ENCODE results near the gene IL13RA2. TPM values are rescaled to one million over a fixed set of nuclear protein-coding genes. Genes with fewer than 3 reads are reported as not detected.

The IL13RA2 gene
- not detected in 2 replicates for total RNA-seq

- intact Hi-C loops (cut with micrococcal nuclease), result no loop called here
- H3K4me3 Mint-ChIP-seq, result no peak within 1 kb of the TSS
- no peaks in the 10 kb centered on the region for H3K4me1 Mint-ChIP-seq (ENCODE audit: low read depth)
- H3K9me3 Mint-ChIP-seq, result no peaks in the 10 kb centered on the region
- no peaks in the 10 kb centered on the region for H3K27me3 Mint-ChIP-seq (ENCODE audit: insufficient read depth)
- no peaks in the 10 kb centered on the region for H3K36me3 Mint-ChIP-seq (ENCODE audit: low read depth)
- no peak for DNase-seq (ENCODE audit: low spot score)
- no peak within 1 kb of the TSS for H3K27ac Mint-ChIP-seq
Measured at GRCh38 chrX:115017455-115017854, at the start of gene IL13RA2. Gene IL13RA2, minus strand, starts transcription at chrX:115017616. Its CDS starts 347 bp downstream, at chrX:115017269.

- Mint-ChIP-seq H3K4me1 (ENCODE audit: low read depth) (no peaks in the 10 kb centered on the region), H3K9me3 (peaks cover 7% of the 10 kb centered on the region), H3K27ac (no peak overlapping the region), H3K27me3 (ENCODE audit: insufficient read depth) (no peaks in the 10 kb centered on the region), H3K36me3 (ENCODE audit: low read depth) (no peaks in the 10 kb centered on the region), H3K4me3 (no peak overlapping the region)
- no peak for DNase-seq (ENCODE audit: low spot score)
- intact Hi-C loops (cut with micrococcal nuclease), result no loop called here
Measured at GRCh38 chrX:115065304-115065703, 47.9 kb upstream of the IL13RA2 start.

- intact Hi-C loops (cut with micrococcal nuclease), result no loop called here
- H3K27me3 Mint-ChIP-seq (ENCODE audit: insufficient read depth), result no peaks in the 10 kb centered on the region
- no peak overlapping the region for H3K27ac Mint-ChIP-seq
- no peaks in the 10 kb centered on the region for H3K36me3 Mint-ChIP-seq (ENCODE audit: low read depth)
- peaks cover 5% of the 10 kb centered on the region for H3K9me3 Mint-ChIP-seq
- DNase-seq (ENCODE audit: low spot score), result no peak
- H3K4me1 Mint-ChIP-seq (ENCODE audit: low read depth), result no peaks in the 10 kb centered on the region
- H3K4me3 Mint-ChIP-seq, result no peak overlapping the region
Measured at GRCh38 chrX:115060013-115060412, 42.6 kb upstream of the IL13RA2 start.

- Mint-ChIP-seq H3K27me3 (ENCODE audit: insufficient read depth) (no peaks in the 10 kb centered on the region), H3K36me3 (ENCODE audit: low read depth) (no peaks in the 10 kb centered on the region), H3K9me3 (peaks cover 5% of the 10 kb centered on the region), H3K27ac (no peak overlapping the region), H3K4me1 (ENCODE audit: low read depth) (no peaks in the 10 kb centered on the region), H3K4me3 (no peak overlapping the region)
- intact Hi-C loops (cut with micrococcal nuclease), result no loop called here
- DNase-seq (ENCODE audit: low spot score), result no peak
Measured at GRCh38 chrX:115058276-115058675, 40.9 kb upstream of the IL13RA2 start.

- no peak for DNase-seq (ENCODE audit: low spot score)
- Mint-ChIP-seq H3K4me3 (no peak overlapping the region), H3K9me3 (no peaks in the 10 kb centered on the region), H3K4me1 (ENCODE audit: low read depth) (no peaks in the 10 kb centered on the region), H3K36me3 (ENCODE audit: low read depth) (no peaks in the 10 kb centered on the region), H3K27ac (no peak overlapping the region), H3K27me3 (ENCODE audit: insufficient read depth) (no peaks in the 10 kb centered on the region)
- intact Hi-C loops (cut with micrococcal nuclease), result no loop called here
Measured at GRCh38 chrX:115054876-115055275, 37.5 kb upstream of the IL13RA2 start.

GRCh38 chrX:115053223-115053622 is 35.8 kb upstream of the IL13RA2 start:
- Mint-ChIP-seq H3K4me3 (no peak overlapping the region), H3K36me3 (ENCODE audit: low read depth) (no peaks in the 10 kb centered on the region), H3K4me1 (ENCODE audit: low read depth) (no peaks in the 10 kb centered on the region), H3K9me3 (no peaks in the 10 kb centered on the region), H3K27ac (no peak overlapping the region), H3K27me3 (ENCODE audit: insufficient read depth) (no peaks in the 10 kb centered on the region)
- intact Hi-C loops (cut with micrococcal nuclease), result no loop called here
- DNase-seq (ENCODE audit: low spot score), result no peak

GRCh38 chrX:115047715-115048114 is 30.3 kb upstream of the IL13RA2 start:
- DNase-seq (ENCODE audit: low spot score), result no peak
- Mint-ChIP-seq H3K36me3 (ENCODE audit: low read depth) (no peaks in the 10 kb centered on the region), H3K27me3 (ENCODE audit: insufficient read depth) (no peaks in the 10 kb centered on the region), H3K9me3 (no peaks in the 10 kb centered on the region), H3K27ac (no peak overlapping the region), H3K4me1 (ENCODE audit: low read depth) (no peaks in the 10 kb centered on the region), H3K4me3 (no peak overlapping the region)
- intact Hi-C loops (cut with micrococcal nuclease), result no loop called here

- no peak for DNase-seq (ENCODE audit: low spot score)
- no peaks in the 10 kb centered on the region for H3K27me3 Mint-ChIP-seq (ENCODE audit: insufficient read depth)
- no peak overlapping the region for H3K4me3 Mint-ChIP-seq
- H3K9me3 Mint-ChIP-seq, result no peaks in the 10 kb centered on the region
- intact Hi-C loops (cut with micrococcal nuclease), result no loop called here
- H3K36me3 Mint-ChIP-seq (ENCODE audit: low read depth), result no peaks in the 10 kb centered on the region
- no peaks in the 10 kb centered on the region for H3K4me1 Mint-ChIP-seq (ENCODE audit: low read depth)
- H3K27ac Mint-ChIP-seq, result no peak overlapping the region
Measured at GRCh38 chrX:115047181-115047580, 29.8 kb upstream of the IL13RA2 start.

GRCh38 chrX:115040417-115040816 is 23.0 kb upstream of the IL13RA2 start:
- no peaks in the 10 kb centered on the region for H3K9me3 Mint-ChIP-seq
- no peaks in the 10 kb centered on the region for H3K27me3 Mint-ChIP-seq (ENCODE audit: insufficient read depth)
- H3K4me3 Mint-ChIP-seq, result no peak overlapping the region
- H3K4me1 Mint-ChIP-seq (ENCODE audit: low read depth), result no peaks in the 10 kb centered on the region
- H3K27ac Mint-ChIP-seq, result no peak overlapping the region
- no peak for DNase-seq (ENCODE audit: low spot score)
- intact Hi-C loops (cut with micrococcal nuclease), result no loop called here
- no peaks in the 10 kb centered on the region for H3K36me3 Mint-ChIP-seq (ENCODE audit: low read depth)

GRCh38 chrX:115038406-115038805 is 21.0 kb upstream of the IL13RA2 start:
- Mint-ChIP-seq H3K27me3 (ENCODE audit: insufficient read depth) (no peaks in the 10 kb centered on the region), H3K4me3 (no peak overlapping the region), H3K27ac (no peak overlapping the region), H3K36me3 (ENCODE audit: low read depth) (no peaks in the 10 kb centered on the region), H3K9me3 (no peaks in the 10 kb centered on the region), H3K4me1 (ENCODE audit: low read depth) (no peaks in the 10 kb centered on the region)
- intact Hi-C loops (cut with micrococcal nuclease), result no loop called here
- no peak for DNase-seq (ENCODE audit: low spot score)

GRCh38 chrX:115036029-115036428 is 18.6 kb upstream of the IL13RA2 start:
- no peaks in the 10 kb centered on the region for H3K36me3 Mint-ChIP-seq (ENCODE audit: low read depth)
- no peak overlapping the region for H3K27ac Mint-ChIP-seq
- H3K9me3 Mint-ChIP-seq, result no peaks in the 10 kb centered on the region
- H3K4me3 Mint-ChIP-seq, result no peak overlapping the region
- no peaks in the 10 kb centered on the region for H3K4me1 Mint-ChIP-seq (ENCODE audit: low read depth)
- H3K27me3 Mint-ChIP-seq (ENCODE audit: insufficient read depth), result no peaks in the 10 kb centered on the region
- no peak for DNase-seq (ENCODE audit: low spot score)
- intact Hi-C loops (cut with micrococcal nuclease), result no loop called here

- no peak overlapping the region for H3K4me3 Mint-ChIP-seq
- no peak overlapping the region for H3K27ac Mint-ChIP-seq
- DNase-seq (ENCODE audit: low spot score), result no peak
- no peaks in the 10 kb centered on the region for H3K36me3 Mint-ChIP-seq (ENCODE audit: low read depth)
- H3K4me1 Mint-ChIP-seq (ENCODE audit: low read depth), result no peaks in the 10 kb centered on the region
- H3K27me3 Mint-ChIP-seq (ENCODE audit: insufficient read depth), result no peaks in the 10 kb centered on the region
- intact Hi-C loops (cut with micrococcal nuclease), result no loop called here
- H3K9me3 Mint-ChIP-seq, result no peaks in the 10 kb centered on the region
Measured at GRCh38 chrX:115031989-115032388, 14.6 kb upstream of the IL13RA2 start.

GRCh38 chrX:115030625-115031024 is 13.2 kb upstream of the IL13RA2 start:
- H3K4me3 Mint-ChIP-seq, result no peak overlapping the region
- intact Hi-C loops (cut with micrococcal nuclease), result no loop called here
- no peaks in the 10 kb centered on the region for H3K27me3 Mint-ChIP-seq (ENCODE audit: insufficient read depth)
- no peaks in the 10 kb centered on the region for H3K9me3 Mint-ChIP-seq
- H3K4me1 Mint-ChIP-seq (ENCODE audit: low read depth), result no peaks in the 10 kb centered on the region
- H3K27ac Mint-ChIP-seq, result no peak overlapping the region
- H3K36me3 Mint-ChIP-seq (ENCODE audit: low read depth), result no peaks in the 10 kb centered on the region
- DNase-seq (ENCODE audit: low spot score), result no peak

- no peak for DNase-seq (ENCODE audit: low spot score)
- Mint-ChIP-seq H3K4me3 (no peak overlapping the region), H3K9me3 (no peaks in the 10 kb centered on the region)
Measured at GRCh38 chrX:115029869-115030570, 12.6 kb upstream of the IL13RA2 start.

More at GRCh38 chrX:115029869-115030570, 12.6 kb upstream of the IL13RA2 start:
- Mint-ChIP-seq H3K27me3 (ENCODE audit: insufficient read depth) (no peaks in the 10 kb centered on the region), H3K36me3 (ENCODE audit: low read depth) (no peaks in the 10 kb centered on the region), H3K4me1 (ENCODE audit: low read depth) (no peaks in the 10 kb centered on the region), H3K27ac (no peak overlapping the region)
- intact Hi-C loops (cut with micrococcal nuclease), result no loop called here
